K562 (cell line): ENCODE data around the gene TIGD4. TPM values are rescaled to one million over a fixed set of nuclear protein-coding genes. Genes with fewer than 3 reads are reported as not detected.

Experiments
- ATAC-seq: fragments of 200-7000 bp; cut with Tn5 transposase; 3 replicates; pipeline ENCODE4 v1.9.1; 2020; ENCODE audit warnings: moderate library complexity
- BruUV-seq: library from RNA; stranded (reverse); fragments of 400-500 nt; replicated peaks from 2 replicates; lab custom pipeline; 2021; lab: Mats Ljungman, UMichigan
- CTCF ChIA-PET: fragments of 300-600 bp; formaldehyde crosslinking; extraction: SDS; loops from one replicate; lab custom pipeline; 2021; ENCODE audit warnings: low intra/inter-chr PET ratio; lab: Yijun Ruan, JAX
- POLR2A ChIA-PET: fragments of 300-600, 350-650 bp; sonication (Branson Sonifier 250); formaldehyde crosslinking; extraction: SDS; loops from one replicate; lab custom pipeline; 2021; ENCODE audit warnings: antibody characterized with exemption, inconsistent platforms; lab: Yijun Ruan, JAX
- DNase-seq, 4 experiments: peaks; one replicate each; pipeline versions ENCODE4 v3.0.0 to v3.0.0-alpha.2; 2011 to 2018; ENCODE audit warnings: low spot score in 3 of 4, mixed read lengths in 3 of 4; ENCODE audit errors: extremely low read depth in 1 of 4
- FAIRE-seq: peaks from 2 replicates; lab custom pipeline; 2011; peaks lifted over from hg19 to GRCh38; lab: Jason Lieb, UNC
- H2AFZ ChIP-seq: 2 replicates; pipeline ENCODE4 v1.6.0; 2011; ENCODE audit warnings: low read depth, low read length, control low read depth, inconsistent platforms
- H3K27ac ChIP-seq: fragments of 200-600 bp; 3 replicates; pipeline ENCODE4 v1.8.0; 2011; ENCODE audit warnings: low read depth, mild to moderate bottlenecking, control low read depth, inconsistent platforms, low read length, moderate library complexity, mixed read lengths; ENCODE audit errors: extremely low read depth
- H3K27me3 ChIP-seq, 2 experiments: fragments of 300-600 bp in 1 of 2; 2 replicates in 1 of 2; 3 replicates in 1 of 2; pipeline versions ENCODE4 v1.6.0 to v1.8.0; 2011; ENCODE audit warnings: inconsistent platforms in 2 of 2, low read length in 2 of 2, mild to moderate bottlenecking in 1 of 2, mixed read lengths in 1 of 2, moderate library complexity in 1 of 2; ENCODE audit not compliant: control insufficient read depth in 2 of 2, insufficient read depth in 2 of 2
- H3K36me3 ChIP-seq: fragments of 300-600 bp; 3 replicates; pipeline ENCODE4 v1.8.0; 2011; ENCODE audit warnings: mild to moderate bottlenecking, low read length, inconsistent platforms; ENCODE audit not compliant: control insufficient read depth, insufficient read depth
- H3K4me1 ChIP-seq, 2 experiments: fragments of 200-600 bp in 1 of 2; replicated peaks in 1 of 2; 2 replicates in 1 of 2; 3 replicates in 1 of 2; pipeline versions ENCODE4 v1.5.1 to v1.8.0; 2011; ENCODE audit warnings: inconsistent platforms in 2 of 2, low read length in 2 of 2, mild to moderate bottlenecking in 1 of 2, mixed read lengths in 1 of 2, moderate library complexity in 1 of 2; ENCODE audit not compliant: control insufficient read depth in 2 of 2, insufficient read depth in 2 of 2
- H3K4me2 ChIP-seq: 2 replicates; pipeline ENCODE4 v1.6.1; 2011; ENCODE audit warnings: low read length, control low read depth, inconsistent platforms, mixed read lengths; ENCODE audit not compliant: insufficient read depth
- H3K4me3 ChIP-seq: fragments of 200-600 bp; sonication (generic), shearing (Covaris generic); 2 replicates; pipeline ENCODE4 v1.5.1; 2016; ENCODE audit warnings: control low read depth, inconsistent platforms
- H3K79me2 ChIP-seq: fragments of 200-600 bp; 3 replicates; pipeline ENCODE4 v1.8.0; 2011; ENCODE audit warnings: low read length, inconsistent platforms; ENCODE audit not compliant: control insufficient read depth, insufficient read depth
- H3K9ac ChIP-seq, 2 experiments: 2 replicates each; pipeline versions ENCODE4 v1.6.0 to v1.6.1; 2011; ENCODE audit warnings: low read depth in 2 of 2, low read length in 2 of 2, control low read depth in 1 of 2, inconsistent platforms in 1 of 2, mild to moderate bottlenecking in 1 of 2, mixed read lengths in 1 of 2; ENCODE audit not compliant: insufficient read depth in 1 of 2
- H3K9me1 ChIP-seq: one replicate; pipeline ENCODE4 v1.6.0; 2011; ENCODE audit warnings: inconsistent platforms, mild to moderate bottlenecking, low read length, moderate library complexity; ENCODE audit not compliant: control insufficient read depth, insufficient read depth
- H3K9me3 ChIP-seq: replicated peaks from 2 replicates; pipeline ENCODE4 v1.5.1; 2011; ENCODE audit warnings: low read depth, low read length, inconsistent platforms; ENCODE audit not compliant: control insufficient read depth, insufficient read depth
- H4K20me1 ChIP-seq: replicated peaks from 2 replicates; pipeline ENCODE4 v1.6.1; 2011; ENCODE audit warnings: low read length, inconsistent platforms, mixed read lengths; ENCODE audit not compliant: control insufficient read depth, insufficient read depth
- C11orf30 ChIP-seq: fragments of 450-650 bp; IDR thresholded peaks from 2 replicates; pipeline ENCODE4 v1.6.1; 2016; ENCODE audit warnings: low read depth, mild to moderate bottlenecking
- DMBX1 ChIP-seq: fragments of 250-450 bp; sonication (Bioruptor Pico); IDR thresholded peaks from 2 replicates; pipeline ENCODE4 v1.8.0; 2022; ENCODE audit warnings: inconsistent platforms, mild to moderate bottlenecking, moderate library complexity, borderline replicate concordance
- E2F5 ChIP-seq: sonication (generic); formaldehyde crosslinking; IDR thresholded peaks from 2 replicates; pipeline ENCODE4 v1.8.0; 2022; ENCODE audit warnings: mild to moderate bottlenecking, missing genetic modification reagents
- GMEB1 ChIP-seq: fragments of 250-450 bp; sonication (Bioruptor Pico); IDR thresholded peaks from 2 replicates; pipeline ENCODE4 v1.4.0; 2020; ENCODE audit warnings: mild to moderate bottlenecking
- NR2C2 ChIP-seq, 2 experiments: fragments of 200-800 bp in 1 of 2; sonication (Bioruptor generic) in 1 of 2; sonication (generic) in 1 of 2; formaldehyde crosslinking in 1 of 2; IDR thresholded peaks; 2 replicates each; pipeline versions ENCODE4 v1.6.1 to v1.8.0; 2016 to 2022; ENCODE audit warnings: mild to moderate bottlenecking in 1 of 2, missing compliant biosample characterization in 1 of 2, missing genetic modification characterization in 1 of 2, missing genetic modification reagents in 1 of 2
- PHB2 ChIP-seq: fragments of 450-650 bp; IDR thresholded peaks from 2 replicates; pipeline ENCODE4 v1.6.1; 2017; ENCODE audit warnings: low read depth
- PTTG1 ChIP-seq: fragments of 450-650 bp; IDR thresholded peaks from 2 replicates; pipeline ENCODE4 v1.6.1; 2016; ENCODE audit warnings: low read depth, mild to moderate bottlenecking, missing genetic modification characterization, missing compliant biosample characterization
- SLC30A9 ChIP-seq: fragments of 250-450 bp; sonication (Bioruptor Pico); IDR thresholded peaks from 2 replicates; pipeline ENCODE4 v1.8.0; 2022; ENCODE audit warnings: mild to moderate bottlenecking, moderate library complexity
- SREBF2 ChIP-seq: sonication (generic); formaldehyde crosslinking; IDR thresholded peaks from 2 replicates; pipeline ENCODE4 v1.4.0; 2020; ENCODE audit warnings: mild to moderate bottlenecking, missing genetic modification reagents
- TSHZ1 ChIP-seq: fragments of 250-450 bp; sonication (Bioruptor Pico); IDR thresholded peaks from 2 replicates; pipeline ENCODE4 v1.4.0; 2020; ENCODE audit warnings: mild to moderate bottlenecking, moderate library complexity
- ZFP1 ChIP-seq: fragments of 450-650 bp; formaldehyde crosslinking; IDR thresholded peaks from 2 replicates; pipeline ENCODE4 v1.4.0; 2020; ENCODE audit warnings: mild to moderate bottlenecking, mixed read lengths
- WGBS: fragments of 100-300 bp; shearing (Covaris generic); methylation state at CpG from one replicate; pipeline ENCODE4 v1.1.6; 2016; ENCODE audit warnings: low coverage, mixed read lengths; ENCODE audit not compliant: insufficient coverage; ENCODE audit errors: missing lambda C conversion rate; 5-methylcytosine and 5-hydroxymethylcytosine counted together
- in situ Hi-C: fragments of 300-500 bp; cut with MboI; formaldehyde crosslinking; loops from 4 replicates; pipeline ENCODE4 v1.15.0; 2018; ENCODE audit warnings: inconsistent platforms, mixed read lengths
- intact Hi-C: fragments of 100-400 bp; cut with micrococcal nuclease; formaldehyde crosslinking; loops from 2 replicates; pipeline ENCODE4 v1.14.2; 2022
- polyA plus RNA-seq, 8 experiments: library from polyadenylated mRNA; depleted of rRNA in 4 of 8; stranded (reverse) in 5 of 8; unstranded in 3 of 8; fragments of >200 nt; fragmentation: Nextera tagmentation in 2 of 8; fragmentation: Illumina TruSeq in 1 of 8; extraction: Ambion mirVana in 2 of 8; extraction: Trizol in 1 of 8; gene quantifications; 2 replicates each; pipeline versions ENCODE4 v1.2.1 to v1.2.3, GENCODE V29; 2011 to 2014; ENCODE audit warnings: inconsistent platforms in 1 of 8, missing spikeins in 1 of 8
- total RNA-seq, 7 experiments: library from RNA; depleted of rRNA in 6 of 7; stranded (reverse); fragments of >200 nt in 6 of 7; fragmentation: Illumina TruSeq in 2 of 7; extraction: Trizol in 2 of 7; gene quantifications; 2 replicates each; pipeline versions ENCODE4 v1.2.1 to v1.2.3, GENCODE V29; 2011 to 2021; ENCODE audit warnings: low replicate concordance in 1 of 7
- TF ChIP-seq, protein P1 (sequence below), 2 experiments: fragments of 450-650 bp; conservative IDR thresholded peaks; 2 replicates each; pipeline ENCODE4 v1.6.1; 2017; ENCODE audit warnings: mild to moderate bottlenecking in 2 of 2, moderate library complexity in 2 of 2
- TF ChIP-seq, protein P2 (sequence below): fragments of 450-650 bp; IDR thresholded peaks from 2 replicates; pipeline ENCODE4 v1.6.1; 2016; ENCODE audit warnings: missing biosample characterization, missing genetic modification characterization

Gene TIGD4
- total and polyA plus RNA-seq, 9 of the 15 experiments (the other 6 are each of a cell fraction or from before 2014, with no cell fraction given) = 0.07 to 0.28 (median 0.18) TPM

DNA sequence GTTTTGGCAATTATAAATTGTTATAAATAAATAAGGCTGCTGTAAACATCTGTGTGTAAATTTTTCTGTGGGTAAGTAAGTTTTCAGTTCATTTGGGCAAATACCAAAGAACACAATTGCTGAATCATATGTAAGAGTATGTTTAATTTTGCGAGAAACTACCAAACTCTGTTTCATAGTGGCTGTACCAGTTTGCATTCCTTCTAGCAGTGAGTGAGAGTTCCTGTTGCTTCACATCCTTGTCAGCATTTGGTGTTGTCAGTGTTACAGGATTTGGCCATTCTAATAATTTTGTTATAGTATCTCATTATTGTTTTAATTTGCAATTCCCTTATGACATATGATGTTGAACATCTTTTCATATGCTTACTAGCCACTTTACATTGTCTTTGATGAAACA, 48.6 kb upstream of the TIGD4 start:
- ATAC-seq (no peak), FAIRE-seq (no peak), DNase-seq (no peak)
- Histone ChIP-seq H3K4me2 (no peak overlapping the region), H3K9ac (no peak overlapping the region), H3K9me1 (no peaks in the 10 kb centered on the region), H3K4me1 (no peaks in the 10 kb centered on the region), H3K36me3 (0 out of 3 replicates have a peak, but pooled peaks cover 2% of the 10 kb centered on the region), H3K79me2 (no peaks in the 10 kb centered on the region), H4K20me1 (no peaks in the 10 kb centered on the region), H3K9me3 (no peaks in the 10 kb centered on the region), H2AFZ (no peak overlapping the region), H3K27ac (no peak overlapping the region), H3K4me3 (no peak overlapping the region), H3K27me3 (no peaks in the 10 kb centered on the region)
- POLR2A ChIA-PET = interaction anchor here (0.9 kb wide), 1 partner anchor 13 kb away, joined by 5 read pairs; no protein-coding TSS in a partner anchor
- CTCF ChIA-PET = no interaction called here
- BruUV-seq = no TSS peak
- intact Hi-C loops (no loop called here), in situ Hi-C loops (loop anchor here (25.0 kb wide), 1 partner anchor 484 kb away; no protein-coding TSS in a partner anchor)
- 100% methylated on average over 1 of the region's 1 CpG for WGBS
- TF ChIP-seq C11orf30 (no peak), SREBF2 (no peak), TSHZ1 (CRISPR knock-in tag) (no peak), DMBX1 (no peak), PHB2 (no peak), GMEB1 (CRISPR knock-in tag) (no peak), SLC30A9 (CRISPR knock-in tag) (no peak), NR2C2 (CRISPR knock-in tag; IDR thresholded peaks at IDR 0.05) (no peak), NR2C2 (tag; IDR thresholded peaks at IDR 0.05) (no peak), E2F5 (CRISPR knock-in tag) (no peak), ZFP1 (CRISPR knock-in tag) (no peak), PTTG1 (tag) (no peak)
- TF ChIP-seq, protein P1, sequence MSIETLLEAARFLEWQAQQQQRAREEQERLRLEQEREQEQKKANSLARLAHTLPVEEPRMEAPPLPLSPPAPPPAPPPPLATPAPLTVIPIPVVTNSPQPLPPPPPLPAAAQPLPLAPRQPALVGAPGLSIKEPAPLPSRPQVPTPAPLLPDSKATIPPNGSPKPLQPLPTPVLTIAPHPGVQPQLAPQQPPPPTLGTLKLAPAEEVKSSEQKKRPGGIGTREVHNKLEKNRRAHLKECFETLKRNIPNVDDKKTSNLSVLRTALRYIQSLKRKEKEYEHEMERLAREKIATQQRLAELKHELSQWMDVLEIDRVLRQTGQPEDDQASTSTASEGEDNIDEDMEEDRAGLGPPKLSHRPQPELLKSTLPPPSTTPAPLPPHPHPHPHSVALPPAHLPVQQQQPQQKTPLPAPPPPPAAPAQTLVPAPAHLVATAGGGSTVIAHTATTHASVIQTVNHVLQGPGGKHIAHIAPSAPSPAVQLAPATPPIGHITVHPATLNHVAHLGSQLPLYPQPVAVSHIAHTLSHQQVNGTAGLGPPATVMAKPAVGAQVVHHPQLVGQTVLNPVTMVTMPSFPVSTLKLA (conservative IDR thresholded peaks at IDR 0.05) = no peak
- TF ChIP-seq, protein P2, sequence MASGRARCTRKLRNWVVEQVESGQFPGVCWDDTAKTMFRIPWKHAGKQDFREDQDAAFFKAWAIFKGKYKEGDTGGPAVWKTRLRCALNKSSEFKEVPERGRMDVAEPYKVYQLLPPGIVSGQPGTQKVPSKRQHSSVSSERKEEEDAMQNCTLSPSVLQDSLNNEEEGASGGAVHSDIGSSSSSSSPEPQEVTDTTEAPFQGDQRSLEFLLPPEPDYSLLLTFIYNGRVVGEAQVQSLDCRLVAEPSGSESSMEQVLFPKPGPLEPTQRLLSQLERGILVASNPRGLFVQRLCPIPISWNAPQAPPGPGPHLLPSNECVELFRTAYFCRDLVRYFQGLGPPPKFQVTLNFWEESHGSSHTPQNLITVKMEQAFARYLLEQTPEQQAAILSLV = no peak
